HG02588 (cell line): ENCODE measurements around the gene PLBD2.

Experiments
- ATAC-seq: cut with Tn5 transposase; IDR thresholded peaks from one replicate; pipeline ENCODE4 v1.9.1; 2021; ENCODE audit warnings: mild to moderate bottlenecking, moderate library complexity; ENCODE audit not compliant: unreplicated experiment

Gene PLBD2

DNA sequence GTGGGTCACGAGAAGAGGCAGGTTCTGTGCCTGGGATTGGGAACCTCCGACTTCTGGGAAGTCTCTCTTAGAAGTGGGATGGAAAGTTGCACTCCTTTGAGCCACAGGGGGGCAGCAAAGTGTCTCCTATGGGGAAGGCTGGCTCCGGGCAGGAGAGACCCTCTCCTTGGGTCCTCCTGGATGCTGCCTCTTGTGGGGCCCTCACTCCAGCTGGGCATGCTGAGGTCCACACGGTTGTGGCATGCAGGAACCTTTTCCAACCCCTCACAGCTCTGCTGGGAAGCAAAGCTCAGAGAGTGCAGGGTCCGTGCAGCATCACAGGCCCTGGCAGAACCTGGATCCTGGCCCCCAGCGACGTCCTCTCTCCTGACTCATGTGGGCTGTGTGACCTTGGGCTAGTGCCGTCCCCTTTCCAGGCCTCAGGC, 81.2 kb downstream of the PLBD2 start:
- ATAC-seq = no peak

DNA sequence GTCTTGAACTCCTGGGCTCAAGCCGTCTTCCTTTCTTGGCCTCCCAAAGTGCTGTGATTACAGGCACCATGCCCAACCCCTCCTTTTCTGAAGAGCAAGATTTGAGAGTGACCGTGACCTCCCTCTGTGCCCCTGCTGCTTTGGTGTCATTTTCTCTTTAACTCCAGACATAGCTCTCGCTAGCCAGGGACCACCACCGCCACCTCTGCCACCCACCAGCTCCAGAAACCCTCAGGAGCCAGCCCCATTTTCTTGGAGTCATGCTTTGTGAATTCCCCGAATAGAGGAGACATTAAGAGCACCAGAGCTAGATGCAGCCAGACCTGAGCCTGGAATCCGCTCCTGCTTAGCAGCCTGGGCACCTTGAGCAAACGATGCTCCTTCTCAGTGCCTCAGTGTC, 81.9 kb downstream of the PLBD2 start:
- no peak for ATAC-seq
